Measurements from ENCODE around the gene GPR78. TPM values are rescaled to one million over a fixed set of nuclear protein-coding genes. Genes with fewer than 3 reads are reported as not detected.

The GPR78 gene
- total and polyA plus RNA-seq, 2 of the 8 experiments (the other 6 are each of a cell fraction or from before 2014, with no cell fraction given) = 1.0 to 3.0 TPM

GRCh38 chr4:8597791-8598190 is 17.6 kb downstream of the GPR78 start:
- Histone ChIP-seq H2BK5ac (ENCODE audit: low read depth, low read length) (no peak overlapping the region), H3K79me1 (ENCODE audit: low read depth, low read length) (peaks cover 11% of the 10 kb centered on the region), H3K27ac (ENCODE audit: low read depth, low read length) (no peak overlapping the region), H4K91ac (replicated peaks; ENCODE audit: insufficient read length, low read length) (no peak overlapping the region), H2AK5ac (ENCODE audit: low read depth, low read length) (no peak overlapping the region), H3K4ac (replicated peaks; ENCODE audit: insufficient read length, low read depth, low read length) (no peak overlapping the region), H3K14ac (ENCODE audit: insufficient read length) (no peak overlapping the region), H3K4me1 (replicated peaks in 1 of 4; ENCODE audit: control insufficient read depth in 3 of 4, insufficient read depth in 4 of 4, low read length in 3 of 4) (peaks cover 0 to 15% (median 11%) of the 10 kb centered on the region in 4 experiments; a peak in 6 of 7 replicates), H3K56ac (replicated peaks; ENCODE audit: insufficient read length, low read depth, low read length) (no peak overlapping the region), H4K5ac (ENCODE audit: insufficient read length, low read depth, low read length) (no peak overlapping the region), H3K27me3 (replicated peaks in 1 of 4; ENCODE audit: control insufficient read depth in 3 of 4, extremely low read depth in 1 of 4, insufficient read depth in 3 of 4, low read length in 3 of 4) (0 out of 7 replicates have a peak, but pooled peaks cover 0 to 3% (median 0%) of the 10 kb centered on the region in 4 experiments), H4K8ac (ENCODE audit: extremely low read depth, insufficient read depth, low read length) (no peak overlapping the region), H2BK15ac (ENCODE audit: low read length) (no peak overlapping the region), H3K9ac (replicated peaks in 1 of 4; ENCODE audit: extremely low read depth in 1 of 4, low read depth in 3 of 4, low read length in 3 of 4) (no peak overlapping the region), H2AFZ (ENCODE audit: low read length) (no peak overlapping the region), H3K79me2 (ENCODE audit: control insufficient read depth in 1 of 2, insufficient read depth in 2 of 2, low read length in 2 of 2) (peaks cover 0 to 20% of the 10 kb centered on the region in 2 experiments; a peak in 1 of 4 replicates), H3K9me3 (ENCODE audit: insufficient read depth in 2 of 2, low read depth in 1 of 2, low read length in 1 of 2) (no peaks in the 10 kb centered on the region), H4K20me1 (replicated peaks in 1 of 2; ENCODE audit: control insufficient read depth in 1 of 2, insufficient read depth in 2 of 2, low read length in 2 of 2) (peaks cover 10 to 26% of the 10 kb centered on the region in 2 experiments), H3K4me3 (ENCODE audit: extremely low read depth in 1 of 4, insufficient read depth in 2 of 4, low read depth in 3 of 4, low read length in 4 of 4) (no peak overlapping the region), H2BK12ac (ENCODE audit: low read depth, low read length) (no peak overlapping the region), H3K4me2 (ENCODE audit: insufficient read depth in 1 of 2, low read depth in 2 of 2, low read length in 2 of 2) (no peak overlapping the region), H2BK20ac (ENCODE audit: low read length) (no peak overlapping the region), H2BK120ac (replicated peaks; ENCODE audit: low read depth, low read length) (no peak overlapping the region), H3K23ac (ENCODE audit: insufficient read length) (no peak overlapping the region), H3K18ac (ENCODE audit: extremely low read depth, low read length) (no peak overlapping the region), H3K36me3 (ENCODE audit: control insufficient read depth in 2 of 4, insufficient read depth in 4 of 4, low read length in 3 of 4) (peaks cover 0 to 7% (median 5%) of the 10 kb centered on the region in 4 experiments; a peak in 4 of 8 replicates), H3K23me2 (ENCODE audit: low read depth, low read length) (peaks cover 10% of the 10 kb centered on the region; the same call in 1 of the 2 replicates)
- POLR2A ChIA-PET (ENCODE audit: partially characterized antibody) = interaction anchor here (1.2 kb wide), 1 partner anchor 9 kb away, joined by 6 read pairs; no protein-coding TSS in a partner anchor
- DNase-seq (ENCODE audit: low read depth in 1 of 2, low spot score in 2 of 2) (no peak), FAIRE-seq (no peak)
- WGBS, 2 experiments (ENCODE audit: extremely low coverage in 1 of 2, insufficient coverage in 1 of 2, insufficient read length in 1 of 2, insufficient replicate concordance in 2 of 2, low coverage in 1 of 2, low lambda C conversion rate in 2 of 2, missing lambda C conversion rate in 1 of 2) = 89% methylated on average over 15 of the region's 15 CpGs; no CpG with 5 or more reads in 1 of the 2 experiments
- CTCF ChIA-PET (ENCODE audit: partially characterized antibody) = interaction anchor here (0.8 to 3.5 kb wide), 10 partner anchors 10 to 144 kb away, joined by 3 to 34 read pairs (median 4); no protein-coding TSS in a partner anchor
- TF ChIP-seq SUZ12 (IDR thresholded peaks at IDR 0.05; ENCODE audit: low read length) (no peak), EGR1 (IDR thresholded peaks at IDR 0.05; ENCODE audit: borderline replicate concordance, low read depth, low read length) (no peak), HDAC6 (IDR thresholded peaks at IDR 0.05; ENCODE audit: low read depth, low read length) (no peak), HDAC2 (IDR thresholded peaks at IDR 0.05; ENCODE audit: borderline replicate concordance in 1 of 2, low read depth in 2 of 2, low read length in 2 of 2) (no peak)

Measured in H1 (cell line).